Measurements from ENCODE around the gene CTAGE8. TPM values are rescaled to one million over a fixed set of nuclear protein-coding genes. Genes with fewer than 3 reads are reported as not detected.
"Not testable (repeated sequence)": the region's sequence is repeated elsewhere in the genome, so short reads cannot be mapped to it uniquely, and the experiment has no call there.

Gene CTAGE8
- total and polyA plus RNA-seq, 2 of the 8 experiments (the other 6 are each of a cell fraction or from before 2014, with no cell fraction given), result not detected

GRCh38 chr7:144311218-144311617, 42.1 kb upstream of the CTAGE8 start:
- not testable (repeated sequence) for H2BK120ac ChIP-seq (replicated peaks; ENCODE audit: low read depth, low read length)

DNA sequence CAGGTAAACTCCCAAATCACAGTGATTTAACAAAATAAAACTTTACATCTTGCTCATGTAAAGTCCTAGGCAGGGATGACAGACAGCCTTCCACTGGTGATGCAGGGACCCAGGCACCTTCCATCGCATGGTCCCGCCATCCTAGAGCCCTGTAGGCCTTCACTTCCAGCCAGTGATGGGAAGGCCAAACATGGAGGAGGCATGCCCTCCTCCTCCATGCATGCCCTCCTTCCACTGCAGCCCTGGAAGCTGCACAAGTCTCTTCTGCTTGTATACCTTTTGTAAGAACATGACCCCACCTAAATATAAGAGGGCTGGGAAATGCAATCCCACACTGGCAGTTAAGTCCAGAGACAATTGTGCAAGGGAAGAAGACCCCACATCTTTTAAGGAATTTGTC, 40.6 kb upstream of the CTAGE8 start:
- H2BK5ac ChIP-seq (ENCODE audit: low read depth, low read length); FAIRE-seq; H3K27me3 ChIP-seq (replicated peaks in 1 of 4; ENCODE audit: control insufficient read depth in 3 of 4, extremely low read depth in 1 of 4, insufficient read depth in 3 of 4, low read length in 3 of 4); H2BK12ac ChIP-seq (ENCODE audit: low read depth, low read length); H4K91ac ChIP-seq (replicated peaks; ENCODE audit: insufficient read length, low read length); H3K56ac ChIP-seq (replicated peaks; ENCODE audit: insufficient read length, low read depth, low read length); CTCF ChIA-PET (ENCODE audit: partially characterized antibody); H4K5ac ChIP-seq (ENCODE audit: insufficient read length, low read depth, low read length); H2AFZ ChIP-seq (ENCODE audit: low read length); H3K9ac ChIP-seq (replicated peaks in 1 of 4; ENCODE audit: extremely low read depth in 1 of 4, low read depth in 3 of 4, low read length in 3 of 4); H3K27ac ChIP-seq (ENCODE audit: low read depth, low read length); H3K79me2 ChIP-seq (ENCODE audit: control insufficient read depth in 1 of 2, insufficient read depth in 2 of 2, low read length in 2 of 2); H3K4ac ChIP-seq (replicated peaks; ENCODE audit: insufficient read length, low read depth, low read length); H2AK5ac ChIP-seq (ENCODE audit: low read depth, low read length); POLR2A ChIA-PET (ENCODE audit: partially characterized antibody); H3K14ac ChIP-seq (ENCODE audit: insufficient read length); H3K4me3 ChIP-seq (ENCODE audit: extremely low read depth in 1 of 4, insufficient read depth in 2 of 4, low read depth in 3 of 4, low read length in 4 of 4); H3K36me3 ChIP-seq (ENCODE audit: control insufficient read depth in 2 of 4, insufficient read depth in 4 of 4, low read length in 3 of 4); H3K18ac ChIP-seq (ENCODE audit: extremely low read depth, low read length); H4K8ac ChIP-seq (ENCODE audit: extremely low read depth, insufficient read depth, low read length); H3K79me1 ChIP-seq (ENCODE audit: low read depth, low read length); DNase-seq (ENCODE audit: low read depth in 1 of 2, low spot score in 2 of 2); H3K23me2 ChIP-seq (ENCODE audit: low read depth, low read length); H2BK15ac ChIP-seq (ENCODE audit: low read length); H3K9me3 ChIP-seq (ENCODE audit: insufficient read depth in 2 of 2, low read depth in 1 of 2, low read length in 1 of 2); H3K4me2 ChIP-seq (ENCODE audit: insufficient read depth in 1 of 2, low read depth in 2 of 2, low read length in 2 of 2); H2BK20ac ChIP-seq (ENCODE audit: low read length); H4K20me1 ChIP-seq (replicated peaks in 1 of 2; ENCODE audit: control insufficient read depth in 1 of 2, insufficient read depth in 2 of 2, low read length in 2 of 2); H3K4me1 ChIP-seq (replicated peaks in 1 of 4; ENCODE audit: control insufficient read depth in 3 of 4, insufficient read depth in 4 of 4, low read length in 3 of 4); H3K23ac ChIP-seq (ENCODE audit: insufficient read length); H2BK120ac ChIP-seq (replicated peaks; ENCODE audit: low read depth, low read length): not testable (repeated sequence)
- no CpG with 5 or more reads among the region's 2 CpGs for WGBS, 2 experiments (ENCODE audit: extremely low coverage in 1 of 2, insufficient coverage in 1 of 2, insufficient read length in 1 of 2, insufficient replicate concordance in 2 of 2, low coverage in 1 of 2, low lambda C conversion rate in 2 of 2, missing lambda C conversion rate in 1 of 2)

More at GRCh38 chr7:144311218-144311617, 42.1 kb upstream of the CTAGE8 start:
- H2AFZ ChIP-seq (ENCODE audit: low read length); H3K4ac ChIP-seq (replicated peaks; ENCODE audit: insufficient read length, low read depth, low read length); H3K4me1 ChIP-seq (replicated peaks in 1 of 4; ENCODE audit: control insufficient read depth in 3 of 4, insufficient read depth in 4 of 4, low read length in 3 of 4); H2BK12ac ChIP-seq (ENCODE audit: low read depth, low read length); H3K9ac ChIP-seq (replicated peaks in 1 of 4; ENCODE audit: extremely low read depth in 1 of 4, low read depth in 3 of 4, low read length in 3 of 4); H3K79me1 ChIP-seq (ENCODE audit: low read depth, low read length); H2BK20ac ChIP-seq (ENCODE audit: low read length); CTCF ChIA-PET (ENCODE audit: partially characterized antibody); H4K20me1 ChIP-seq (replicated peaks in 1 of 2; ENCODE audit: control insufficient read depth in 1 of 2, insufficient read depth in 2 of 2, low read length in 2 of 2); H3K4me2 ChIP-seq (ENCODE audit: insufficient read depth in 1 of 2, low read depth in 2 of 2, low read length in 2 of 2); H3K36me3 ChIP-seq (ENCODE audit: control insufficient read depth in 2 of 4, insufficient read depth in 4 of 4, low read length in 3 of 4); H4K8ac ChIP-seq (ENCODE audit: extremely low read depth, insufficient read depth, low read length); FAIRE-seq; H4K5ac ChIP-seq (ENCODE audit: insufficient read length, low read depth, low read length); H3K23me2 ChIP-seq (ENCODE audit: low read depth, low read length); H4K91ac ChIP-seq (replicated peaks; ENCODE audit: insufficient read length, low read length); POLR2A ChIA-PET (ENCODE audit: partially characterized antibody); H3K27ac ChIP-seq (ENCODE audit: low read depth, low read length); H2BK5ac ChIP-seq (ENCODE audit: low read depth, low read length); H3K23ac ChIP-seq (ENCODE audit: insufficient read length); H3K9me3 ChIP-seq (ENCODE audit: insufficient read depth in 2 of 2, low read depth in 1 of 2, low read length in 1 of 2); H3K18ac ChIP-seq (ENCODE audit: extremely low read depth, low read length); DNase-seq (ENCODE audit: low read depth in 1 of 2, low spot score in 2 of 2); H3K79me2 ChIP-seq (ENCODE audit: control insufficient read depth in 1 of 2, insufficient read depth in 2 of 2, low read length in 2 of 2); H3K27me3 ChIP-seq (replicated peaks in 1 of 4; ENCODE audit: control insufficient read depth in 3 of 4, extremely low read depth in 1 of 4, insufficient read depth in 3 of 4, low read length in 3 of 4); H2BK15ac ChIP-seq (ENCODE audit: low read length); H3K14ac ChIP-seq (ENCODE audit: insufficient read length); H3K4me3 ChIP-seq (ENCODE audit: extremely low read depth in 1 of 4, insufficient read depth in 2 of 4, low read depth in 3 of 4, low read length in 4 of 4); H3K56ac ChIP-seq (replicated peaks; ENCODE audit: insufficient read length, low read depth, low read length); H2AK5ac ChIP-seq (ENCODE audit: low read depth, low read length): not testable (repeated sequence)
- WGBS, 2 experiments (ENCODE audit: extremely low coverage in 1 of 2, insufficient coverage in 1 of 2, insufficient read length in 1 of 2, insufficient replicate concordance in 2 of 2, low coverage in 1 of 2, low lambda C conversion rate in 2 of 2, missing lambda C conversion rate in 1 of 2), result 89% methylated on average over 1 of the region's 2 CpGs; no CpG with 5 or more reads in 1 of the 2 experiments
